Superior temporal gyrus (tissue), 1 donor: ENCODE measurements around the gene ZKSCAN1.
"Not testable (repeated sequence)": the region's sequence is repeated elsewhere in the genome, so short reads cannot be mapped to it uniquely, and the experiment has no call there.

Experiments used
- DNase-seq: peaks from one replicate; pipeline ENCODE4 v3.0.0-alpha.2; 2016; ENCODE audit errors: extremely low spot score

ZKSCAN1 gene

DNA sequence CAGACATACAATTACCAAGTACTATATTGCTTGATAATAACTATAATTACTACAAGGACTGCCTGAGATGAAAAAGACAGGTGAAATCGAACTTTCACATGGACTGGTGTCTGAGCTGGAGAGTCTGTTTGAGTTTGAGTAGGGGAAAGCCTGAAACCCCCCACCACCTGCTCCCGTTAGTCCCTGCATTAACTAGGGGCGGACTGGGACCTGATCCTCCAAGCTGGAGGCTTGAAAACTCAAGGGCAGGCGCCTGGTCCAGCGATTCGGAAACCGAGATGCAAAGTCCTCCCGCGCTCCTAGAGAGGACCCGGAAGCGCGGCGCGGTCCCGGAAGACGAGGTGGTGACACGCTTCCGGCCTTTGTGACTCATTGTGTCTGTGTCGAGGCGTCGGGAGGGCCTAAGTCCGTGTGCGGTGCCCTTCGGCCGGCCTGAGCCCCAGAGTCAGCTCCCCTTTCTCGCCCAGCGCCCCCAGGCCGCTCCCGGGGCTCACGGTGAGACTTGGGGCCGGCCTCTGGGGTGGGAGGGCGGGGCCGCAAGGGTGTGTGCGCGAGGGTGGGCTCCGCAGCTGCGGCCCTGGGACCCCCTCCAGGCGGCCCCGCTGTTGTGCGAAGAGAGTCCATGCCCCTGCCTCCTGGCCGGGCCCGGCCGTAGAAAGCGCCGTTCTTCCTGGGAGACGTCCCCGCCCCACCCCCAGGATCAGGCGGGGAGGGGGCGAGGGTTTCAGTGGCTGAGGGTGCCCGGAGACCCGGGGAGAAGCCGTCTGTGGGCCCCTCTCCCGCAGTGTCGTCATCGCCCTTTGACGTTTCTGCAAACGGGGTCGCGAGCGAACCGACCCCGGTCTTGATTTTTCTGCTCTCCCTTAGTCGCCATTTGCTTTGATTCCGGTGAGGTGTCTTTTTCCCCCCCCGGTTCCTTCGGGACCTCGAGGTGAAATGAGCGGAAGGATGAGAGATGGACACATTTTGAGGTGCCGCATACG lies at the start of gene ZKSCAN1:
Gene ZKSCAN1 (plus strand): TSS at position 365 of the 983 bp plus-strand sequence. CDS start 7,911 bp downstream, outside the sequence.
- DNase-seq, result peak; percentile 98

DNA sequence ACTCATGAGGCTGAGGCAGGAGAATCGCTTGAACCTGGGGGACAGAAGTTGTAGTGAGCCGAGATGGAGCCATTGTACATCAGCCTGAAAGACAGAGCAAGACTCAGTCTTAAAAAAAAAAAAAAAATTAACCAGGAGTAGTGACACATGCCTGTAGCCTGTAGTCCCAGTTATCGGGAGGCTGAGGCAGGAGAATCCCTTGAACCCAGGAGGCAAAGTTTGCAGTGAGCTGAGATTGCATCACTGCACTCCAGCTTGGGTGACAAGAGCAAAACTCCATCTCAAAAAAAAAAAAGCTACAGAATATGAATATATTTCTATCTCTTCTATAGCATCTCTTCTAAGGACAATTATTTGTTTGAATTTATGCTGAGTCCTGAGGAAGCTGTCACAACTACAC lies 46.1 kb upstream of the ZKSCAN1 start:
- no peak for DNase-seq

- not testable (repeated sequence) for DNase-seq
Observed at GRCh38 chr7:99969813-99970212, 45.6 kb upstream of the ZKSCAN1 start.

- no peak for DNase-seq
Observed at GRCh38 chr7:99971242-99971641, 44.2 kb upstream of the ZKSCAN1 start.

GRCh38 chr7:99973817-99974216 lies 41.6 kb upstream of the ZKSCAN1 start:
- not testable (repeated sequence) for DNase-seq

- DNase-seq, result peak; percentile 8
Observed at GRCh38 chr7:99974681-99975080, 40.7 kb upstream of the ZKSCAN1 start.

GRCh38 chr7:99975782-99976521 lies 39.4 kb upstream of the ZKSCAN1 start, which contains the start of gene AZGP1:
Gene AZGP1, minus strand, starts transcription at chr7:99976031. Its CDS starts 11 bp downstream, at chr7:99976020.
- peak; percentile 24 for DNase-seq

DNA sequence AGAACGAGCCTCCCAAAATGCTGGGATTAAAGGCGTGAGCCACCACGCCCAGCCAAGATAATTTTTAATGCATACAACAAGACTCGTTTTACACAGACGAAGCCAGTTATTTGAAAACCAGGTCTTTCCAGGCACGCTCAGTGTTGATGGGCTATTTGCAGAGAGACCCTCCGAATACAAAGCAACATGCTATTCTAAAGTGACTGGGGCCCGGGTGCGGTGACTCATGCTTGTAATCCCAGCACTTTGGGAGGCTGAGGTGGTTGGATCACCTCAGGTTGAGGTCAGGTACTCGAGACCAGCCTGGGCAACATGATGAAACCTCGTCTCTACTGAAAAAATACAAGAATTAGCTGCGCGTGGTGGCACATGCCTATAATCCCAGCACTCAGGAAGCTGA lies 38.8 kb upstream of the ZKSCAN1 start:
- no peak for DNase-seq

DNA sequence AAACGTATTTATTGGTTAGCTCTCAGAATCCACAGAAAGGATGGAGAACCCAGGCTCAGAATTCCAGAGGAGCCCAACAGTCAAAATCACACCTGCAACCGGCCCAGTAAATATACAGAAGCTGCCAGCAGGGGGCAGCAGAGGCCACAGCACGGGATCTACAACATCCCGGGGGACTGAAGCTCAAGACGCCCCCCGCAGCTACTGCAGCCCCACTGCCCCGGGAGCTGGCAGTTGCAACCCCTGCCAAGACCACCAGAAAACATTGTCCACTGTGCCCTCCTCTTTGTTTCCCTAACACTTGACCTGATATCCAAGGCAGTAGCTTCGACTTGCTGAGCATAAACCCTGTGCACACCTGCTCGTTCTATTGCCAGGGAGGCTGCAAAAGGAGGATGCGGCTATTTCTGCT lies 35.6 kb upstream of the ZKSCAN1 start:
- peak; percentile 67 for DNase-seq

GRCh38 chr7:99980448-99980872 lies 34.9 kb upstream of the ZKSCAN1 start:
- not testable (repeated sequence) for DNase-seq

DNA sequence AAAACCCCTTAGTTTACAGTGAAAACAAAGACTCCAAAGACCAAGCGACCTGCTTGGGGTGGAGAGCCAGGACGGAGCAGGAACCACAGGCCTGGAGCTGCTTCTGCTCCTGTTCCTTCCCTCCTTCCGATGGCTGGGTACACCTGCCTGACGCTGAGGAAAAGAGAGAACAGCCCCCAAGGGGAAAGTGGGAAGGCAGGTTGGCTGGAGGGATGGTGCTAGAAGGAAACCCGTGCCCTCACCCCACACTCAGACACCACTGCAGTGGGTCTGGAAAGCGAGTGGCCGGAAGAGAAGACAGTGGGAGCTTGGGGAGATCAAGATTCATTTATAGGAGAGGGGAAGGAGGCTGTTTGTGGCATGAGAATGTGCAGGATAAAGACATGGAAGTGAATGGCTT lies 34.3 kb upstream of the ZKSCAN1 start:
- DNase-seq, result not testable (repeated sequence)

GRCh38 chr7:99984593-99984992 lies 30.8 kb upstream of the ZKSCAN1 start:
- no peak for DNase-seq

GRCh38 chr7:99987306-99987705 lies 28.1 kb upstream of the ZKSCAN1 start:
- not testable (repeated sequence) for DNase-seq

- DNase-seq, result no peak
Observed at GRCh38 chr7:99987846-99988245, 27.6 kb upstream of the ZKSCAN1 start.

DNA sequence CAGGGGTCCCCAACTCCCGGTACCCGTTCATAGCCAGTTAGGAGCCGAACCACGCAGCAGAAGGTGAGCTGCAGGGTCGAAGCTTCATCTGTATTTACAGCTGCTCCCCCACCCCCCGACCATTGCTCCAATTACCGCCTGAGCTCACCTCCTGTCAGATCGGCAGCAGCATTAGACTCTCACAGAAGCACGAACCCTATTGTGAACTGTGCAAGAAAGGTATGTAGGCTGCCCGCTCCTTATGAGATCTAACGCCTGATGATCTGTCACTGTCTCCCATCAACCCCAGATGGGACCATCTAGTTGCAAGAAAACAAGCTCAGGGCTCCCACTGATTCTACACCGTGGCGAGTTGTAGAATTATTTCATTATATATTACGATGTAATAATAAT lies 24.9 kb upstream of the ZKSCAN1 start:
- no peak for DNase-seq

GRCh38 chr7:99991543-99991942 lies 23.9 kb upstream of the ZKSCAN1 start:
- not testable (repeated sequence) for DNase-seq

DNA sequence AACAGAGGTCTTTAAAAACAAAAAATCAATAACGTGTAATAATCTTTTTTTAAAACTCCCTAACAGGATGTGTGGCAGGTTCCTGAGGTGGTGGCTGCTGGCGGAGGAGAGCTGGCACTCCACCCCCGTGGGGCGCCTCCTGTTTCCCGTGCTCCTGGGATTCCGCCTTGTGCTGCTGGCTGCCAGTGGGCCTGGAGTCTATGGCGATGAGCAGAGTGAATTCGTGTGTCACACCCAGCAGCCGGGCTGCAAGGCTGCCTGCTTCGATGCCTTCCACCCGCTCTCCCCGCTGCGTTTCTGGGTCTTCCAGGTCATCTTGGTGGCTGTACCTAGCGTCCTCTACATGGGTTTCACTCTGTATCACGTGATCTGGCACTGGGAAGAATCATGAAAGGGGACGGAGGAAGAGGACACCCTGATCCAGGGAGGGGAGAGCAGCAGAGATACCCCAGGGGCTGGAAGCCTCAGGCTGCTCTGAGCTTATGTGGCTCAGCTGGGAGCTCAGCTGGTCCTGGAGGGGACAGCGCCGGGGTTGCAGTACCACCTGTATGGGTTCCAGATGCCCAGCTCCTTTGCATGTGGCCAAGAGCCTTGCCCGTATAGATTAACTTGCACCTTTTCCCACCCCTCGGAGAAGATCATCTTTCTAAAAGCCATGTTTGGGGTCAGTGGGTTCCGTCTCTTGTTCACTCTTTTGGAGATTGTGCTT lies 22.9 kb upstream of the ZKSCAN1 start:
- no peak for DNase-seq

- DNase-seq, result no peak
Observed at GRCh38 chr7:99994819-99995218, 20.6 kb upstream of the ZKSCAN1 start.

GRCh38 chr7:99996755-99997544 lies 18.4 kb upstream of the ZKSCAN1 start:
- DNase-seq, result no peak

DNA sequence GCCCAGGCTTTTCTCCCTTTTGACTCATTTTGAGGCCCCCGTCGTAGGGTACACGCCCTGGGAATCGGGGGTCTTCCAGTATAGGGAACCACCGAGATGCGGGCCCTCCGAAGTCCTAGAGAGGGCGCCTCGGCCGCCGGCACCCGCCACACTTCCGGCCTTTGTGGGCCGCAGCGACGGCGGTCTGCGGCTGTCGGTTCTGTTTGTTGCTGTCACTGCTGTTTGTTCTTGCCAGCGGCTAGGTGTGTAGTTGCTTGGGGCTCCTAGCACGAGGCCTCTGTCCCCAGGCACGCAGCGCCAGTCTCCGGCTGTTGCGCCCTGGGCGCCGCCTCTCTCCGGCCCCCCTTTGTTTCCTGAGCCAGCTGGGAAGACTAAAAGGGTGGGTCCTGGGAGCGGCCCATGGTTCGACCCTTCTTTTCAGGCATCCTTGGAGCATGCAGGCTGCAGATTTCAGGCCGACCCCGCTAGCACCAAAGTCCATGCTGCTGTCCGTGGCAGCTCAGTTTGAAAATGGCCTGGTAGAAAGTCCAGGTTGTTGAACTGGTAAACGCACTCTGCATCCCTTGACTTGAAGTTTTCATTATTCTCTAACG lies 17.8 kb upstream of the ZKSCAN1 start:
- peak; percentile 40 for DNase-seq

DNA sequence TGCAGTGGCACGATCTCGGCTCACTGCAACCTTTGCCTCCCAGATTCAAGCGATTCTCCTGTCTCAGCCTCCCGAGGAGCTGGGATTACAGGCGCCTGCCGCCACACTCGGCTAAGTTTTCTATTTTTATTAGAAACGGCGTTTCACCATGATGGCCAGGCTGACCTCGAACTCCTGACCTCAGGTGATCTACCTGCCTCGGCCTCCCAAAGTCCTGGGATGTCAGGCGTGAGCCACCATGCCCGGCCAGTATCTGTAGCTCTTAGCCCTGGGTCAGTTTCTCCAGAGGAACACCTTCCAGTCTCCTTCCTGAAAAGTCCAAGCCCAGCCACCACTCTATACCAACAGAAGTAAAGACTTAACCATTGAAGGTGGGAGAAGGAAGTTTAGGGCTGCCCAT lies 15.2 kb upstream of the ZKSCAN1 start:
- DNase-seq, result no peak
